PC-3 (cell line): ENCODE results near the gene RAI14. TPM values are rescaled to one million over a fixed set of nuclear protein-coding genes. Genes with fewer than 3 reads are reported as not detected.

ENCODE experiments used
- ATAC-seq: fragments of 200-7000 bp; cut with Tn5 transposase; 2 replicates; pipeline ENCODE4 v1.9.1; 2020; ENCODE audit warnings: mild to moderate bottlenecking, moderate library complexity
- BruUV-seq: library from RNA; stranded (reverse); fragments of 400-500 nt; replicated peaks from 2 replicates; lab custom pipeline; 2021; lab: Mats Ljungman, UMichigan
- CTCF ChIA-PET: fragments of 300-600 bp; sonication (Branson Sonifier 250); formaldehyde crosslinking; loops from one replicate; lab custom pipeline; 2022; ENCODE audit warnings: antibody characterized with exemption; lab: Charles Lee
- POLR2A ChIA-PET: fragments of 300-600 bp; sonication (Branson Sonifier 250); formaldehyde crosslinking; loops from one replicate; lab custom pipeline; 2022; ENCODE audit warnings: antibody characterized with exemption; ENCODE audit not compliant: unreplicated experiment; lab: Charles Lee
- DNase-seq: peaks from one replicate; pipeline ENCODE4 v3.0.0-alpha.2; 2015
- H2AFZ ChIP-seq: fragments of 300-600 bp; sonication (generic); 2 replicates; pipeline ENCODE4 v1.6.0; 2016; ENCODE audit warnings: antibody characterized with exemption, low read length
- H3F3A ChIP-seq: fragments of 300-600 bp; sonication (generic); one replicate; pipeline ENCODE4 v1.6.0; 2017; ENCODE audit warnings: antibody characterized with exemption, low read length, control low read depth, mild to moderate bottlenecking; ENCODE audit not compliant: unreplicated experiment
- H3K27ac ChIP-seq: fragments of 300-600 bp; sonication (generic); 2 replicates; pipeline ENCODE4 v1.5.1; 2016; ENCODE audit warnings: mild to moderate bottlenecking, low read length
- H3K27me3 ChIP-seq: fragments of 300-600 bp; sonication (generic); 2 replicates; pipeline ENCODE4 v1.6.1; 2016; ENCODE audit warnings: low read length, mixed read lengths
- H3K36me3 ChIP-seq: fragments of 300-600 bp; sonication (generic); 2 replicates; pipeline ENCODE4 v1.6.1; 2016; ENCODE audit warnings: low read depth, mixed run types, low read length, mixed read lengths
- H3K4me1 ChIP-seq: fragments of 300-600 bp; sonication (generic); 2 replicates; pipeline ENCODE4 v1.5.1; 2016; ENCODE audit warnings: low read length; ENCODE audit not compliant: insufficient read depth
- H3K4me2 ChIP-seq: fragments of 300-600 bp; sonication (generic); 2 replicates; pipeline ENCODE4 v1.6.0; 2016; ENCODE audit warnings: low read length
- H3K4me3 ChIP-seq: fragments of 300-600 bp; sonication (generic); 2 replicates; pipeline ENCODE4 v1.5.1; 2016; ENCODE audit warnings: mild to moderate bottlenecking, low read length, mixed read lengths
- H3K79me2 ChIP-seq: fragments of 300-600 bp; sonication (generic); 2 replicates; pipeline ENCODE4 v1.6.1; 2017; ENCODE audit warnings: low read length, mixed read lengths
- H3K9ac ChIP-seq: fragments of 300-600 bp; sonication (generic); 2 replicates; pipeline ENCODE4 v1.6.0; 2016; ENCODE audit warnings: mild to moderate bottlenecking, low read length
- H3K9me2 ChIP-seq: fragments of 300-600 bp; sonication (generic); replicated peaks from 2 replicates; pipeline ENCODE4 v1.6.1; 2016; ENCODE audit warnings: mixed run types, low read length, mixed read lengths
- H3K9me3 ChIP-seq: fragments of 300-600 bp; sonication (generic); 2 replicates; pipeline ENCODE4 v1.6.1; 2016; ENCODE audit warnings: low read length, mixed read lengths
- H4K20me1 ChIP-seq: fragments of 300-600 bp; sonication (generic); 2 replicates; pipeline ENCODE4 v1.6.1; 2016; ENCODE audit warnings: low read length, mixed read lengths
- CTCF ChIP-seq: fragments of 300-600 bp; sonication (generic); conservative IDR thresholded peaks from 2 replicates; pipeline ENCODE4 v1.5.1; 2017; ENCODE audit warnings: antibody characterized with exemption, low read depth, mild to moderate bottlenecking, low read length
- EZH2 ChIP-seq: fragments of 300-600 bp; sonication (generic); IDR thresholded peaks from one replicate; pipeline ENCODE4 v1.6.1; 2017; ENCODE audit warnings: antibody characterized with exemption, mild to moderate bottlenecking, low read length; ENCODE audit not compliant: unreplicated experiment
- EZH2phosphoT487 ChIP-seq: fragments of 300-600 bp; sonication (generic); IDR thresholded peaks from 2 replicates; pipeline ENCODE4 v1.6.1; 2018; ENCODE audit warnings: mild to moderate bottlenecking, antibody characterized with exemption, low read length, borderline replicate concordance
- intact Hi-C: fragments of 100-400 bp; cut with micrococcal nuclease; formaldehyde crosslinking; loops from 2 replicates; pipeline ENCODE4 v1.9.0; 2023
- total RNA-seq: library from RNA; depleted of rRNA; stranded (reverse); fragments of >200 nt; gene quantifications from 2 replicates; pipeline ENCODE4 v1.2.3, GENCODE V29; 2014

The RAI14 gene
- total RNA-seq, 1 experiment from 2014 or later: 73.5 TPM

- Histone ChIP-seq H3K27me3 (no peaks in the 10 kb centered on the region), H3K79me2 (0 out of 2 replicates have a peak, but pooled peaks cover 3% of the 10 kb centered on the region), H3F3A (no peaks in the 10 kb centered on the region), H3K4me2 (no peak overlapping the region), H3K9me3 (no peaks in the 10 kb centered on the region), H3K4me3 (no peak overlapping the region), H2AFZ (no peak overlapping the region), H4K20me1 (no peaks in the 10 kb centered on the region), H3K9me2 (no peaks in the 10 kb centered on the region), H3K9ac (no peak overlapping the region), H3K27ac (no peak overlapping the region), H3K36me3 (peaks cover 6% of the 10 kb centered on the region; the same call in 1 of the 2 replicates), H3K4me1 (no peaks in the 10 kb centered on the region)
- intact Hi-C loops: no loop called here
- ATAC-seq (no peak), DNase-seq (no peak)
- no TSS peak for BruUV-seq
- ChIA-PET POLR2A (no interaction called here), CTCF (interaction anchor here (0.7 kb wide), 1 partner anchor 142 kb away, joined by 3 read pairs; the partner anchor contains the start of gene DNAJC21)
- TF ChIP-seq CTCF (no peak), EZH2phosphoT487 (no peak), EZH2 (no peak)
Measured at GRCh38 chr5:34787035-34787434, 130.9 kb downstream of the RAI14 start.

GRCh38 chr5:34789021-34789531, 132.9 kb downstream of the RAI14 start:
- TF ChIP-seq CTCF: 0 out of 2 replicates have a peak, but pooled peaks have one; percentile 9
- TF ChIP-seq EZH2phosphoT487: no peak
- Histone ChIP-seq H3K9ac (no peak overlapping the region), H4K20me1 (no peaks in the 10 kb centered on the region), H3K27me3 (no peaks in the 10 kb centered on the region), H3K4me3 (no peak overlapping the region), H3K27ac (no peak overlapping the region), H3K4me1 (no peaks in the 10 kb centered on the region), H3K9me3 (no peaks in the 10 kb centered on the region), H3K9me2 (no peaks in the 10 kb centered on the region), H3K4me2 (no peak overlapping the region), H3K79me2 (0 out of 2 replicates have a peak, but pooled peaks cover 3% of the 10 kb centered on the region), H3K36me3 (peaks cover 2% of the 10 kb centered on the region; the same call in 1 of the 2 replicates), H3F3A (no peaks in the 10 kb centered on the region), H2AFZ (no peak overlapping the region)
- intact Hi-C loops: no loop called here
- CTCF ChIA-PET: no interaction called here
- ATAC-seq: no peak
- no TSS peak for BruUV-seq
- no peak for DNase-seq
- POLR2A ChIA-PET: no interaction called here

DNA sequence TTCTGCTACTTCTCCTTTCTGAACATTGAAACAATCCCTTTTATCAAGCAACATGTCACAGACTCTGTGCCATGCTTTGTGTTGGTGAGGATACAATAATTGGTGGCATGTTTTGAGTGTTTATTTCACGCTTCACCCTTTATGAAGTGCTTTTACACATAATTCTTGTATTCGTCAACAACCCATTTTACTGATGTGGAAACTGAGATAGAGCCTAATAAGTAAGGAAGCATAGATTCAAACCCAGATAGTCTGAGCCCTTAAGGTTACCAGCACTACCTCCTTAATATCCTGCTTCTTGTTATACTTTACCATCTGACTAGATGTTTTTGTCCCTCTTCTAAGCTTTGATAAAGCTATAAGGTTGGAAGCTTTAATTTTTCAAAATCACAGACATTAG, 133.5 kb downstream of the RAI14 start:
- no peak for DNase-seq
- H4K20me1 ChIP-seq: no peaks in the 10 kb centered on the region
- peaks cover 2% of the 10 kb centered on the region; the same call in 1 of the 2 replicates for H3K36me3 ChIP-seq
- TF ChIP-seq EZH2 (no peak), EZH2phosphoT487 (no peak)
- H3F3A ChIP-seq: no peaks in the 10 kb centered on the region
- no peak overlapping the region for H3K4me2 ChIP-seq
- H3K9me3 ChIP-seq: no peaks in the 10 kb centered on the region
- no peak overlapping the region for H3K27ac ChIP-seq
- no peak overlapping the region for H3K4me3 ChIP-seq
- intact Hi-C loops: no loop called here
- H3K9ac ChIP-seq: no peak overlapping the region
- no peaks in the 10 kb centered on the region for H3K27me3 ChIP-seq
- no peak overlapping the region for H2AFZ ChIP-seq
- ChIA-PET POLR2A (no interaction called here), CTCF (no interaction called here)
- no peaks in the 10 kb centered on the region for H3K4me1 ChIP-seq
- 0 out of 2 replicates have a peak, but pooled peaks cover 3% of the 10 kb centered on the region for H3K79me2 ChIP-seq
- no peaks in the 10 kb centered on the region for H3K9me2 ChIP-seq
- BruUV-seq: no TSS peak
- no peak for ATAC-seq
